Osteoblast (primary cell): ENCODE measurements around the gene YIF1B. TPM values are rescaled to one million over a fixed set of nuclear protein-coding genes. Genes with fewer than 3 reads are reported as not detected.

Experiments used
- DNase-seq: peaks from one replicate; pipeline ENCODE4 v3.0.0; 2011; ENCODE audit warnings: low spot score, mixed read lengths; ENCODE audit not compliant: insufficient read length; ENCODE audit errors: missing footprints
- H2AFZ ChIP-seq: 2 replicates; pipeline ENCODE4 v1.6.0; 2011; ENCODE audit warnings: mild to moderate bottlenecking, low read length
- H3K27ac ChIP-seq: 2 replicates; pipeline ENCODE4 v1.5.1; 2011; ENCODE audit warnings: mild to moderate bottlenecking, low read depth, low read length, moderate library complexity
- H3K27me3 ChIP-seq: 2 replicates; pipeline ENCODE4 v1.6.0; 2012; ENCODE audit warnings: mild to moderate bottlenecking, control low read depth, inconsistent platforms, low read length, moderate library complexity; ENCODE audit not compliant: insufficient read depth
- H3K36me3 ChIP-seq: 2 replicates; pipeline ENCODE4 v1.5.1; 2011; ENCODE audit warnings: mild to moderate bottlenecking, low read length, control low read depth, moderate library complexity; ENCODE audit not compliant: insufficient read depth
- H3K4me1 ChIP-seq: 2 replicates; pipeline ENCODE4 v1.5.1; 2011; ENCODE audit warnings: mild to moderate bottlenecking, low read length, control low read depth, moderate library complexity; ENCODE audit not compliant: insufficient read depth
- H3K4me2 ChIP-seq: 2 replicates; pipeline ENCODE4 v1.6.0; 2011; ENCODE audit warnings: mild to moderate bottlenecking, low read length; ENCODE audit not compliant: insufficient read depth
- H3K4me3 ChIP-seq: fragments of 200-600 bp; sonication (generic); 3 replicates; pipeline ENCODE4 v1.5.1; 2012; ENCODE audit warnings: mild to moderate bottlenecking, low read length, inconsistent platforms; ENCODE audit not compliant: insufficient read depth
- H3K79me2 ChIP-seq: 2 replicates; pipeline ENCODE4 v1.6.0; 2012; ENCODE audit warnings: mild to moderate bottlenecking, low read length, control low read depth, inconsistent platforms; ENCODE audit not compliant: insufficient read depth
- H3K9me3 ChIP-seq: 2 replicates; pipeline ENCODE4 v1.5.1; 2011; ENCODE audit warnings: low read depth, low read length, control low read depth
- H4K20me1 ChIP-seq: 2 replicates; pipeline ENCODE4 v1.6.0; 2012; ENCODE audit warnings: mild to moderate bottlenecking, low read length, control low read depth; ENCODE audit not compliant: insufficient read depth
- total RNA-seq: library from RNA; depleted of rRNA; stranded (reverse); fragments of >200 nt; gene quantifications from 2 replicates; pipeline ENCODE4 v1.2.3, GENCODE V29; 2012
- TF ChIP-seq, protein P1 (sequence below): IDR thresholded peaks from 2 replicates; pipeline ENCODE4 v1.5.1; 2011; ENCODE audit warnings: mild to moderate bottlenecking, low read depth, low read length, moderate library complexity; ENCODE audit errors: extremely low read depth

Gene YIF1B
- total RNA-seq, 1 donor: 55.0 TPM

DNA sequence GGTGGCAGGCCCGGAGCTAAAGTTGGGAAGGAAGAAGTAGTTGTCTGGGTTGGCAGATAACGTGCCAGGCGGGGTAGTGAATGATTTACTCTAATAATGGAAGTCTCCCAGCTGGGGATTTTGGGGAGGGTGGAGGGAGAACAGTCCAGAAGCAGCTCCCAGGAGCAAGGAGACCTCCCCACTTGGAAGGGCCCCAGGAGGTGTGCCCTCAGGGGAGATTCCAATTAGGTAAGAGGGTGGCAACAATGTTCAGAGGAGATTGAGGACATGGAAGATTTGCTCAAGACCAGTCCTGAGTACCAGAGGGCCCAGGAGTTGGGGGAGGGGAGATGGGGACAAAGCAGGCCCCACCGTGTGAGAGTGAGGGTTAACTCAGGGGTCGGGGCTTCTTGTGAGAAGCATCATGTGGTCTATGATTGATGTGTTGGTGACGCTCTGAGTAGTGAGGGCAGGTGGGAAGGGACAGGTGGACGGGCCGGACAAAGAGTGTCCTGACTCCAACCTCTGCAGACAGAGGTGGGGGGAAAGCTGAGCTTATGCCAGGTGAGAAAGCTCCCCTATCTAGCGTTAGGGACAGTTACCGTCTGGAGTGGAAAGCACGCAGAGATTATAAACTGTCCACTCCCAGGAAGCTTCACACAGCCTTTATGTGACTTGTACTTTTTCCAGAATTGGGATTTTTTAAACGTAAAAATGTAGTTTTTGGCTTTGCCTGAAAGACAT, 47.8 kb downstream of the YIF1B start:
- peaks cover 33% of the 10 kb centered on the region for H3K4me1 ChIP-seq
- H3K4me3 ChIP-seq: no peak overlapping the region
- H4K20me1 ChIP-seq: no peaks in the 10 kb centered on the region
- TF ChIP-seq, protein P1, sequence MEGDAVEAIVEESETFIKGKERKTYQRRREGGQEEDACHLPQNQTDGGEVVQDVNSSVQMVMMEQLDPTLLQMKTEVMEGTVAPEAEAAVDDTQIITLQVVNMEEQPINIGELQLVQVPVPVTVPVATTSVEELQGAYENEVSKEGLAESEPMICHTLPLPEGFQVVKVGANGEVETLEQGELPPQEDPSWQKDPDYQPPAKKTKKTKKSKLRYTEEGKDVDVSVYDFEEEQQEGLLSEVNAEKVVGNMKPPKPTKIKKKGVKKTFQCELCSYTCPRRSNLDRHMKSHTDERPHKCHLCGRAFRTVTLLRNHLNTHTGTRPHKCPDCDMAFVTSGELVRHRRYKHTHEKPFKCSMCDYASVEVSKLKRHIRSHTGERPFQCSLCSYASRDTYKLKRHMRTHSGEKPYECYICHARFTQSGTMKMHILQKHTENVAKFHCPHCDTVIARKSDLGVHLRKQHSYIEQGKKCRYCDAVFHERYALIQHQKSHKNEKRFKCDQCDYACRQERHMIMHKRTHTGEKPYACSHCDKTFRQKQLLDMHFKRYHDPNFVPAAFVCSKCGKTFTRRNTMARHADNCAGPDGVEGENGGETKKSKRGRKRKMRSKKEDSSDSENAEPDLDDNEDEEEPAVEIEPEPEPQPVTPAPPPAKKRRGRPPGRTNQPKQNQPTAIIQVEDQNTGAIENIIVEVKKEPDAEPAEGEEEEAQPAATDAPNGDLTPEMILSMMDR: no peak
- no peaks in the 10 kb centered on the region for H3K9me3 ChIP-seq
- H3K4me2 ChIP-seq: no peak overlapping the region
- no peak overlapping the region for H2AFZ ChIP-seq
- H3K27ac ChIP-seq: no peak overlapping the region
- no peaks in the 10 kb centered on the region for H3K36me3 ChIP-seq
- H3K27me3 ChIP-seq: no peaks in the 10 kb centered on the region
- no peaks in the 10 kb centered on the region for H3K79me2 ChIP-seq
- DNase-seq: peak; percentile 25

DNA sequence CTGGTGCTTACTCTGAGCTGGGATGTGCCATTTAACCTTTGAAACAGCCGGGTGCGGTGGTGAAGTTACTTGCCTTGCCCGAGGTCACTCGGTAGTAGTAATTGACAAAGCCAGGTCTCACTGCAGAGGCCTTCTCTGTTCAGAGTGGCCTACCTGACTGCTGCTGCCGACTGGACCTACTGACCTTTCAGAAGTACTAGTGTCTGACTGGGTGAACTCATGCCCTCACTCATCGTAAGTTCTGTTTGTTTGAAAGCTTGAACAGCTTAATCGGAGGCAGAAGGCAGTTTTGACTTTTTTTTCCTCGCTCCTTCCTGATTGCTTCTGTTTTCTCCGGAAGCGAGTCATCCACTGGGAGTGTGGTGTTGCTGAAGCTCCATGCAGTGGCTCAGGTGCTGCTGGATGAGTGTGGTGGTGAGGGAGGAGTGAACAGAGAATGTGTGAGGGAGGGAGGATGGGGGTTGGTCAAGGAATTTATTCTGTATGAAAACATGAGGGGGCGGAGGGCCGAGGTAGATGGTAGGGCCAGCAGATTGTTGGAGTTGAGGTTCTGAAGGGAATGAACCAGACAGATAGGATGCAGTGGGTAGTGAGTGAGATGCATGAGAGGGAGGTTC, 48.7 kb downstream of the YIF1B start:
- Histone ChIP-seq H3K27me3 (no peaks in the 10 kb centered on the region), H3K9me3 (no peaks in the 10 kb centered on the region), H3K4me2 (peak overlapping the region; percentile 47), H3K79me2 (no peaks in the 10 kb centered on the region), H3K4me3 (no peak overlapping the region), H2AFZ (peak overlapping the region; percentile 87), H3K27ac (no peak overlapping the region), H4K20me1 (no peaks in the 10 kb centered on the region), H3K4me1 (peaks cover 33% of the 10 kb centered on the region), H3K36me3 (no peaks in the 10 kb centered on the region)
- TF ChIP-seq, protein P1: no peak
- peak; percentile 94 for DNase-seq

DNA sequence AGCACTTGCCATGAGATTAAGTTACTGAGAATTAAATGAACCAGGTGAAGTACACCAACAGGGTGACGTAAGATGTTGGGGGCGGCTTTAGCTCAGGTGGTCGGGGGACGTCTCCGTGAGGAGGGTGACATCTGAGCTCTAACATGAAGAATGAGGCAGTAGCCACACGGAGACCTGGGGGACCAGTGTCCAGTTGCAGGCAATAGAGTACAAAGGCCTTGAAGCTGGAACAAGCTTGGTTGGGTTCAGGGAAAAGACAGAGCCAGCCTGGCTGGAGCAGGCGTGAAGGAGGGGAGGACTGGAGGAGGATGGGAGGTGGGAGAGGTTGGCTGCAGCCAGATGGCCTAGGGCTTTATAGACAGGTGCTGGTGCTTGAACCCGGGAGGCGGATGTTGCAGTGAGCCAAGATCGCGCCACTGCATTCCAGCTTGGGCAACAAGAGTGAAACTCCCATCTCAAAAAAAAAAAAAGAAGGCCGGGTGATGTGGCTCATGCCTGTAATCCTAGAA, 49.8 kb downstream of the YIF1B start:
- Histone ChIP-seq H3K4me1 (peaks cover 33% of the 10 kb centered on the region), H3K27ac (no peak overlapping the region), H3K27me3 (no peaks in the 10 kb centered on the region), H3K9me3 (no peaks in the 10 kb centered on the region), H3K4me2 (no peak overlapping the region), H4K20me1 (no peaks in the 10 kb centered on the region), H3K36me3 (no peaks in the 10 kb centered on the region), H3K4me3 (no peak overlapping the region), H3K79me2 (no peaks in the 10 kb centered on the region), H2AFZ (no peak overlapping the region)
- TF ChIP-seq, protein P1: no peak
- peak; percentile 30 for DNase-seq

DNA sequence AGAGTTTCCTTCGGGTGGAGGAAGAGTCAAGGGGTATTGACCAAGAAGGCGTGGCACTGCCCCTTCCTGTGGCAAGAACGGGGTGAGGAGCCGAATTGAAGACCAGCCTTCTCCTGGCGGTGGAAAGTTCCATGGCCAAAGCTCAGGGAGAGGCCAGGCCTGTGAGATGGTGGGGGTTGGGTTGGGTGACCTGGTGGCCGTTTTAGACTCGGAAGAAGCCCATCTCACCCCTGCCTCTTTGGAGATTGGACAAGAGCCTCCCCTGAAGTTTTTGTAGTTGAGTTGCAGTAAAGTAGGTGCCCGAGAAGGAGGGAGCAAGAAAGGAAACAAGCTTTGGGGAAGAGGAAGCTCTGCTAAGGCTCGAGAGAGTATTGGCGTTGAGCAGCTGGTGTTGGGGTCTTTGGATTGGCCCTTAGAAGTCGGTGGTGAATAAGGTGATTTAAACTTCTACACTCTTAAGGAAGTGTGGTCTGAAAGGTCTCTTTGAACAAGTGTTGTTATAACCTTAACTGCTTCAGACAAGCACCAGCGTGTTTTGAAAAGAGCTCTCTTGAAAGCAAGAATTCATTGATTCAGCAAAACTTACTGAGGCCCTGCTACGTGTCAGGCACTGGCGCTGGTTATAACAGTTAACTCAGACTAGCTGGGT, 50.4 kb downstream of the YIF1B start:
- H2AFZ ChIP-seq: no peak overlapping the region
- peak; percentile 46 for DNase-seq
- H3K9me3 ChIP-seq: no peaks in the 10 kb centered on the region
- H3K36me3 ChIP-seq: no peaks in the 10 kb centered on the region
- H3K4me2 ChIP-seq: no peak overlapping the region
- H3K27me3 ChIP-seq: no peaks in the 10 kb centered on the region
- no peaks in the 10 kb centered on the region for H4K20me1 ChIP-seq
- TF ChIP-seq, protein P1: no peak
- H3K79me2 ChIP-seq: no peaks in the 10 kb centered on the region
- peaks cover 26% of the 10 kb centered on the region for H3K4me1 ChIP-seq
- no peak overlapping the region for H3K27ac ChIP-seq
- H3K4me3 ChIP-seq: no peak overlapping the region
